ENCODE measurements around the gene FSTL3.
A peak's percentile ranks its signal among the peaks of the same experiment; 100 is the strongest.

Gene FSTL3

DNA sequence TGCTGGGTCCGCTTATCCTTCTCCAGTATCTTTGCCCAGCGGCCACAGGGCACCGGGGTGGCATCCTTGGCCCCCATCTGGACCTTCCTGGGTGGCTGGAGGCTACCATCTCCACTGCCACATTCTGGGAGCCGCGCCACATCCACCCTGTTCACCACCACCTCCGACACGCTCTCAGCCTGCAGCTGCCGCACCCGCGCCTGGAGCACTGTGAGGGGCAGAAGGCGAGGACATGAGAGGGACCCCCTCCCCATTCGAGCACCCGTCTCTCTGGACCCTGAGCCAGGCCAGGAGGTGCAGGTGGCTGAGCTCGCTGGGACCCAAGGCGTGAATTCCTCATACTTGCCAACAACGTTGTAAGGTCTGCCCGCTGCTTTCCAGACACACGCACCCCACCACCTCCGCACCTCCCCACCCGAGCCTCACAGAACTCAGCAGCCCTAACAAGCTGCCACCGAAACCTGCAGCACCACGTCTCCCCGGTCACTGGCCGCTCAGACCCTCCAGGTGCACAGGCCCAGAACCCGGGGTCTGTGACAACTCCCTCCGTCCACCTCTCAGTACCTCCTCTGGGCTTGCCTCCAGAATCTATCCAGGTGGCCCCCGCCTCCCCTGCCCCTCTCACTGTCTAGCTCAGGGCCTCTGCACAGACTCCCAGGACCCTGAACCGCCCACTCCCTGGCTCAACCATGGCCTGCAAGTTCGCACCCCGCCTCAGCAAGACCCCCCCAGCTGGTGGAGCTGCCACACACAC is 46.1 kb upstream of the FSTL3 start:
- H3K27me3 ChIP-seq (replicated peaks; ENCODE audit: insufficient read depth, low read length): no peaks in the 10 kb centered on the region
- H4K20me1 ChIP-seq (ENCODE audit: insufficient read depth, low read length): no peaks in the 10 kb centered on the region
- no peak overlapping the region for H3K9ac ChIP-seq (ENCODE audit: low read length)
- H3K79me2 ChIP-seq (ENCODE audit: low read length): peaks cover 65% of the 10 kb centered on the region
- H2AFZ ChIP-seq (ENCODE audit: low read length): no peak overlapping the region
- no peaks in the 10 kb centered on the region for H3K36me3 ChIP-seq (replicated peaks; ENCODE audit: insufficient read depth, low read length)
- H3K27ac ChIP-seq (ENCODE audit: low read length): no peak overlapping the region
- no peak overlapping the region for H3K4me2 ChIP-seq (ENCODE audit: low read depth, low read length)
- no peaks in the 10 kb centered on the region for H3K9me3 ChIP-seq (replicated peaks; ENCODE audit: insufficient read depth, low read length)
- peaks cover 9% of the 10 kb centered on the region for H3F3A ChIP-seq (ENCODE audit: insufficient read depth, low read length)
- TF ChIP-seq EZH2 (optimal IDR thresholded peaks at IDR 0.05; ENCODE audit: low read depth, low read length) (no peak), EZH2phosphoT487 (IDR thresholded peaks at IDR 0.05; ENCODE audit: low read length) (no peak)
- TF ChIP-seq, protein P1, sequence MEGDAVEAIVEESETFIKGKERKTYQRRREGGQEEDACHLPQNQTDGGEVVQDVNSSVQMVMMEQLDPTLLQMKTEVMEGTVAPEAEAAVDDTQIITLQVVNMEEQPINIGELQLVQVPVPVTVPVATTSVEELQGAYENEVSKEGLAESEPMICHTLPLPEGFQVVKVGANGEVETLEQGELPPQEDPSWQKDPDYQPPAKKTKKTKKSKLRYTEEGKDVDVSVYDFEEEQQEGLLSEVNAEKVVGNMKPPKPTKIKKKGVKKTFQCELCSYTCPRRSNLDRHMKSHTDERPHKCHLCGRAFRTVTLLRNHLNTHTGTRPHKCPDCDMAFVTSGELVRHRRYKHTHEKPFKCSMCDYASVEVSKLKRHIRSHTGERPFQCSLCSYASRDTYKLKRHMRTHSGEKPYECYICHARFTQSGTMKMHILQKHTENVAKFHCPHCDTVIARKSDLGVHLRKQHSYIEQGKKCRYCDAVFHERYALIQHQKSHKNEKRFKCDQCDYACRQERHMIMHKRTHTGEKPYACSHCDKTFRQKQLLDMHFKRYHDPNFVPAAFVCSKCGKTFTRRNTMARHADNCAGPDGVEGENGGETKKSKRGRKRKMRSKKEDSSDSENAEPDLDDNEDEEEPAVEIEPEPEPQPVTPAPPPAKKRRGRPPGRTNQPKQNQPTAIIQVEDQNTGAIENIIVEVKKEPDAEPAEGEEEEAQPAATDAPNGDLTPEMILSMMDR (IDR thresholded peaks at IDR 0.05; ENCODE audit: low read length): no peak
- no peak overlapping the region for H3K4me3 ChIP-seq (ENCODE audit: low read length)
- DNase-seq: no peak
- H3K4me1 ChIP-seq (ENCODE audit: low read length): peaks cover 8% of the 10 kb centered on the region
- H3K9me2 ChIP-seq (replicated peaks; ENCODE audit: insufficient read depth, low read length): no peaks in the 10 kb centered on the region

GRCh38 chr19:632579-633067 is 43.6 kb upstream of the FSTL3 start:
- peak; percentile 67 for DNase-seq
- H3K9me2 ChIP-seq (replicated peaks; ENCODE audit: insufficient read depth, low read length): no peaks in the 10 kb centered on the region
- H2AFZ ChIP-seq (ENCODE audit: low read length): peak overlapping the region; percentile 85
- no peaks in the 10 kb centered on the region for H3K9me3 ChIP-seq (replicated peaks; ENCODE audit: insufficient read depth, low read length)
- no peaks in the 10 kb centered on the region for H3K36me3 ChIP-seq (replicated peaks; ENCODE audit: insufficient read depth, low read length)
- peak overlapping the region; percentile 22; the same call in 1 of the 2 replicates for H3K27ac ChIP-seq (ENCODE audit: low read length)
- no peaks in the 10 kb centered on the region for H4K20me1 ChIP-seq (ENCODE audit: insufficient read depth, low read length)
- no peak for TF ChIP-seq EZH2phosphoT487 (IDR thresholded peaks at IDR 0.05; ENCODE audit: low read length)
- H3K79me2 ChIP-seq (ENCODE audit: low read length): peaks cover 61% of the 10 kb centered on the region
- peak overlapping the region; percentile 82 for H3K4me3 ChIP-seq (ENCODE audit: low read length)
- H3F3A ChIP-seq (ENCODE audit: insufficient read depth, low read length): peaks cover 9% of the 10 kb centered on the region
- peaks cover 8% of the 10 kb centered on the region for H3K4me1 ChIP-seq (ENCODE audit: low read length)
- peak overlapping the region; percentile 68; the same call in 1 of the 2 replicates for H3K9ac ChIP-seq (ENCODE audit: low read length)
- peaks cover 3% of the 10 kb centered on the region; the same call in 1 of the 2 replicates for H3K27me3 ChIP-seq (replicated peaks; ENCODE audit: insufficient read depth, low read length)
- H3K4me2 ChIP-seq (ENCODE audit: low read depth, low read length): peak overlapping the region; percentile 94

- Histone ChIP-seq H3K4me3 (ENCODE audit: low read length) (peak within 1 kb of the TSS; percentile 82), H3K79me2 (ENCODE audit: low read length) (peaks cover 55% of the 10 kb centered on the region), H3K9ac (ENCODE audit: low read length) (peak within 1 kb of the TSS; percentile 73), H3K4me2 (ENCODE audit: low read depth, low read length) (peak within 1 kb of the TSS; percentile 95), H3K27me3 (replicated peaks; ENCODE audit: insufficient read depth, low read length) (peaks cover 6% of the 10 kb centered on the region; the same call in 1 of the 2 replicates), H3K4me1 (ENCODE audit: low read length) (peaks cover 8% of the 10 kb centered on the region), H3K9me3 (replicated peaks; ENCODE audit: insufficient read depth, low read length) (no peaks in the 10 kb centered on the region), H3K36me3 (replicated peaks; ENCODE audit: insufficient read depth, low read length) (no peaks in the 10 kb centered on the region), H2AFZ (ENCODE audit: low read length) (peak within 1 kb of the TSS; percentile 90), H4K20me1 (ENCODE audit: insufficient read depth, low read length) (no peaks in the 10 kb centered on the region), H3F3A (ENCODE audit: insufficient read depth, low read length) (peaks cover 9% of the 10 kb centered on the region), H3K9me2 (replicated peaks; ENCODE audit: insufficient read depth, low read length) (no peaks in the 10 kb centered on the region), H3K27ac (ENCODE audit: low read length) (peak within 1 kb of the TSS; percentile 61; the same call in 1 of the 2 replicates)
- TF ChIP-seq EZH2phosphoT487 (IDR thresholded peaks at IDR 0.05; ENCODE audit: low read length) (no peak), EZH2 (optimal IDR thresholded peaks at IDR 0.05; ENCODE audit: low read depth, low read length) (no peak)
- TF ChIP-seq, protein P1 (IDR thresholded peaks at IDR 0.05; ENCODE audit: low read length): no peak
- DNase-seq: peak; percentile 100
Measured at GRCh38 chr19:633068-633785, 43.0 kb upstream of the FSTL3 start, which contains the start of gene POLRMT. TSS of gene POLRMT (minus strand) at chr19:633537. CDS start at chr19:633512, 25 bp downstream.

Measured in MM.1S (cell line).